ENCODE measurements around the gene PNMA8B.

Gene PNMA8B

GRCh38 chr19:46452186-46452585 lies 43.5 kb downstream of the PNMA8B start:
- no peak for DNase-seq (ENCODE audit: low spot score)

- no peak for DNase-seq (ENCODE audit: low spot score)
Measured at GRCh38 chr19:46451352-46451751, 44.3 kb downstream of the PNMA8B start.

- no peak for DNase-seq (ENCODE audit: low spot score)
Measured at GRCh38 chr19:46450737-46451136, 44.9 kb downstream of the PNMA8B start.

GRCh38 chr19:46449228-46449627 lies 46.4 kb downstream of the PNMA8B start:
- no peak for DNase-seq (ENCODE audit: low spot score)

- DNase-seq (ENCODE audit: low spot score): no peak
Measured at GRCh38 chr19:46448601-46449000, 47.1 kb downstream of the PNMA8B start.

GRCh38 chr19:46447824-46448223 lies 47.8 kb downstream of the PNMA8B start:
- DNase-seq (ENCODE audit: low spot score): no peak

- DNase-seq (ENCODE audit: low spot score): no peak
Measured at GRCh38 chr19:46447006-46447405, 48.7 kb downstream of the PNMA8B start.

- no peak for DNase-seq (ENCODE audit: low spot score)
Measured at GRCh38 chr19:46446021-46446420, 49.6 kb downstream of the PNMA8B start.

- peak; percentile 71 for DNase-seq (ENCODE audit: low spot score)
Measured at GRCh38 chr19:46442808-46443450, 52.7 kb downstream of the PNMA8B start.

- no peak for DNase-seq (ENCODE audit: low spot score)
Measured at GRCh38 chr19:46441866-46442265, 53.8 kb downstream of the PNMA8B start.

Data from AG08395 (cell line).